H1 (cell line): ENCODE results near the gene INTS2. TPM values are rescaled to one million over a fixed set of nuclear protein-coding genes. Genes with fewer than 3 reads are reported as not detected.

ENCODE experiments used
- CTCF ChIA-PET: fragments of 300-600 bp; sonication (Branson Sonifier 250); formaldehyde crosslinking; loops from one replicate; lab custom pipeline; 2021; ENCODE audit not compliant: partially characterized antibody; lab: Charles Lee
- POLR2A ChIA-PET: fragments of 300-600 bp; sonication (Branson Sonifier 250); formaldehyde crosslinking; loops from one replicate; lab custom pipeline; 2021; ENCODE audit warnings: inconsistent platforms; ENCODE audit not compliant: partially characterized antibody; lab: Charles Lee
- DNase-seq, 2 experiments: peaks; one replicate each; pipeline versions ENCODE4 v3.0.0 to v3.0.0-alpha.2; 2010 to 2022; ENCODE audit warnings: low spot score in 2 of 2, low read depth in 1 of 2, mixed read lengths in 1 of 2
- FAIRE-seq: peaks from 2 replicates; lab custom pipeline; 2011; peaks lifted over from hg19 to GRCh38; lab: Jason Lieb, UNC
- H2AFZ ChIP-seq: 2 replicates; pipeline ENCODE4 v1.8.1; 2012; ENCODE audit warnings: low read length, inconsistent platforms
- H2AK5ac ChIP-seq: 2 replicates; pipeline ENCODE4 v1.6.1; 2013; ENCODE audit warnings: low read depth, low read length
- H2BK120ac ChIP-seq: replicated peaks from 2 replicates; pipeline ENCODE3; 2013; ENCODE audit warnings: low read depth, low read length, inconsistent platforms
- H2BK12ac ChIP-seq: 2 replicates; pipeline ENCODE4 v1.6.1; 2013; ENCODE audit warnings: low read depth, low read length
- H2BK15ac ChIP-seq: 2 replicates; pipeline ENCODE4 v1.6.1; 2013; ENCODE audit warnings: low read length
- H2BK20ac ChIP-seq: 2 replicates; pipeline ENCODE4 v1.6.1; 2013; ENCODE audit warnings: low read length
- H2BK5ac ChIP-seq: 2 replicates; pipeline ENCODE4 v1.6.1; 2013; ENCODE audit warnings: low read depth, low read length
- H3K14ac ChIP-seq: 2 replicates; pipeline ENCODE4 v1.6.1; 2013; ENCODE audit warnings: inconsistent platforms; ENCODE audit not compliant: insufficient read length
- H3K18ac ChIP-seq: 2 replicates; pipeline ENCODE4 v1.6.1; 2013; ENCODE audit warnings: low read length; ENCODE audit errors: extremely low read depth
- H3K23ac ChIP-seq: 2 replicates; pipeline ENCODE4 v1.6.1; 2013; ENCODE audit warnings: inconsistent platforms; ENCODE audit not compliant: insufficient read length
- H3K23me2 ChIP-seq: 2 replicates; pipeline ENCODE4 v1.6.1; 2013; ENCODE audit warnings: low read depth, low read length
- H3K27ac ChIP-seq: 2 replicates; pipeline ENCODE4 v1.6.1; 2011; ENCODE audit warnings: low read depth, low read length, inconsistent platforms
- H3K27me3 ChIP-seq, 4 experiments: replicated peaks in 1 of 4; 1 replicate in 1 of 4; 2 replicates in 3 of 4; pipeline versions ENCODE4 v1.6.1 to v1.8.1; 2011 to 2013; ENCODE audit warnings: low read length in 3 of 4, mild to moderate bottlenecking in 3 of 4, inconsistent platforms in 2 of 4, mixed read lengths in 2 of 4, moderate library complexity in 1 of 4; ENCODE audit not compliant: control insufficient read depth in 3 of 4, insufficient read depth in 3 of 4; ENCODE audit errors: extremely low read depth in 1 of 4
- H3K36me3 ChIP-seq, 4 experiments: 2 replicates each; pipeline versions ENCODE4 v1.6.1 to v1.8.1; 2011 to 2013; ENCODE audit warnings: mild to moderate bottlenecking in 4 of 4, low read length in 3 of 4, moderate library complexity in 2 of 4, control low read depth in 1 of 4, inconsistent platforms in 1 of 4; ENCODE audit not compliant: insufficient read depth in 4 of 4, control insufficient read depth in 2 of 4
- H3K4ac ChIP-seq: replicated peaks from 2 replicates; pipeline ENCODE3; 2013; ENCODE audit warnings: low read length, low read depth, mixed read lengths, inconsistent platforms; ENCODE audit not compliant: insufficient read length
- H3K4me1 ChIP-seq, 4 experiments: replicated peaks in 1 of 4; 1 replicate in 1 of 4; 2 replicates in 3 of 4; pipeline versions ENCODE4 v1.6.1 to v1.8.1; 2011 to 2013; ENCODE audit warnings: low read length in 3 of 4, inconsistent platforms in 2 of 4, mixed read lengths in 1 of 4; ENCODE audit not compliant: insufficient read depth in 4 of 4, control insufficient read depth in 3 of 4
- H3K4me2 ChIP-seq, 2 experiments: 2 replicates each; pipeline versions ENCODE4 v1.6.1 to v1.8.1; 2011 to 2013; ENCODE audit warnings: low read depth in 2 of 2, low read length in 2 of 2, control low read depth in 1 of 2, inconsistent platforms in 1 of 2, mild to moderate bottlenecking in 1 of 2; ENCODE audit not compliant: insufficient read depth in 1 of 2
- H3K4me3 ChIP-seq, 4 experiments: fragments of 200-600, 300-600 bp in 1 of 4; sonication (generic), shearing (Covaris generic), sonication (Bioruptor Twin) in 1 of 4; 2 replicates each; pipeline versions ENCODE4 v1.5.1 to v1.8.1; 2011 to 2016; ENCODE audit warnings: low read length in 4 of 4, low read depth in 3 of 4, control low read depth in 2 of 4, inconsistent platforms in 2 of 4, mild to moderate bottlenecking in 2 of 4, mixed read lengths in 1 of 4, moderate library complexity in 1 of 4; ENCODE audit not compliant: insufficient read depth in 2 of 4; ENCODE audit errors: extremely low read depth in 1 of 4
- H3K56ac ChIP-seq: replicated peaks from 2 replicates; pipeline ENCODE3; 2013; ENCODE audit warnings: low read depth, mild to moderate bottlenecking, mixed read lengths, low read length, inconsistent platforms; ENCODE audit not compliant: insufficient read length
- H3K79me1 ChIP-seq: 2 replicates; pipeline ENCODE4 v1.6.1; 2013; ENCODE audit warnings: low read depth, low read length, control low read depth
- H3K79me2 ChIP-seq, 2 experiments: 2 replicates each; pipeline versions ENCODE4 v1.6.1 to v1.8.1; 2012 to 2013; ENCODE audit warnings: low read length in 2 of 2, mild to moderate bottlenecking in 2 of 2, inconsistent platforms in 1 of 2; ENCODE audit not compliant: insufficient read depth in 2 of 2, control insufficient read depth in 1 of 2
- H3K9ac ChIP-seq, 4 experiments: replicated peaks in 1 of 4; 1 replicate in 1 of 4; 2 replicates in 3 of 4; pipeline versions ENCODE4 v1.6.1 to v1.8.1; 2011 to 2013; ENCODE audit warnings: low read depth in 3 of 4, low read length in 3 of 4, control low read depth in 2 of 4, mild to moderate bottlenecking in 2 of 4, moderate library complexity in 2 of 4, inconsistent platforms in 1 of 4; ENCODE audit errors: extremely low read depth in 1 of 4
- H3K9me3 ChIP-seq, 2 experiments: 2 replicates each; pipeline versions ENCODE4 v1.6.1 to v1.8.1; 2012 to 2013; ENCODE audit warnings: mild to moderate bottlenecking in 2 of 2, moderate library complexity in 2 of 2, control low read depth in 1 of 2, inconsistent platforms in 1 of 2, low read depth in 1 of 2, low read length in 1 of 2, mixed read lengths in 1 of 2; ENCODE audit not compliant: insufficient read depth in 2 of 2
- H4K20me1 ChIP-seq, 2 experiments: replicated peaks in 1 of 2; 2 replicates each; pipeline versions ENCODE3 to v1.8.1; 2011 to 2013; ENCODE audit warnings: inconsistent platforms in 2 of 2, low read length in 2 of 2, mild to moderate bottlenecking in 1 of 2; ENCODE audit not compliant: insufficient read depth in 2 of 2, control insufficient read depth in 1 of 2
- H4K5ac ChIP-seq: 2 replicates; pipeline ENCODE4 v1.6.1; 2013; ENCODE audit warnings: low read length, low read depth, mixed read lengths, inconsistent platforms; ENCODE audit not compliant: insufficient read length
- H4K8ac ChIP-seq: 2 replicates; pipeline ENCODE4 v1.8.0; 2013; ENCODE audit warnings: mild to moderate bottlenecking, moderate library complexity, low read length, inconsistent platforms; ENCODE audit not compliant: insufficient read depth; ENCODE audit errors: extremely low read depth
- H4K91ac ChIP-seq: replicated peaks from 2 replicates; pipeline ENCODE3; 2013; ENCODE audit warnings: low read length, mixed read lengths, inconsistent platforms; ENCODE audit not compliant: insufficient read length
- MAFK ChIP-seq: IDR thresholded peaks from 2 replicates; pipeline ENCODE4 v1.6.1; 2012; ENCODE audit warnings: low read depth, mild to moderate bottlenecking, improper control_type of control experiment, low read length
- SP2 ChIP-seq: IDR thresholded peaks from 2 replicates; pipeline ENCODE4 v1.6.1; 2012; ENCODE audit warnings: mild to moderate bottlenecking, low read length, inconsistent platforms
- WGBS, 2 experiments: shearing (Covaris generic) in 1 of 2; methylation state at CpG; one replicate each; pipeline versions ENCODE4 v1.1.6 to v1.1.7; 2013 to 2015; ENCODE audit warnings: low lambda C conversion rate in 2 of 2, mixed read lengths in 2 of 2, inconsistent platforms in 1 of 2, low coverage in 1 of 2, missing lambda C conversion rate in 1 of 2; ENCODE audit not compliant: insufficient replicate concordance in 2 of 2, insufficient coverage in 1 of 2, insufficient read length in 1 of 2; ENCODE audit errors: extremely low coverage in 1 of 2, missing lambda C conversion rate in 1 of 2; 5-methylcytosine and 5-hydroxymethylcytosine counted together
- polyA plus RNA-seq, 7 experiments: library from polyadenylated mRNA; depleted of rRNA in 3 of 7; stranded (reverse) in 5 of 7; unstranded in 2 of 7; fragments of >200 nt in 5 of 7; fragments of 200-250 nt in 2 of 7; gene quantifications; 1 replicate in 5 of 7; 2 replicates in 1 of 7; 4 replicates in 1 of 7; pipeline versions ENCODE4 v1.2.1 to v1.2.3, GENCODE V29; 2011 to 2013; ENCODE audit warnings: missing spikeins in 2 of 7, mixed read lengths in 2 of 7
- total RNA-seq: library from RNA; stranded (reverse); fragmentation: NEBNext Ultra II Directional; extraction: Animal tissue kit (Norgen Biotek cat#: 25700); gene quantifications from 2 replicates; pipeline ENCODE4 v1.2.1, GENCODE V29; 2021

The INTS2 gene
- total and polyA plus RNA-seq, 2 of the 8 experiments (the other 6 are each of a cell fraction or from before 2014, with no cell fraction given) = 9.4 to 21.8 TPM

DNA sequence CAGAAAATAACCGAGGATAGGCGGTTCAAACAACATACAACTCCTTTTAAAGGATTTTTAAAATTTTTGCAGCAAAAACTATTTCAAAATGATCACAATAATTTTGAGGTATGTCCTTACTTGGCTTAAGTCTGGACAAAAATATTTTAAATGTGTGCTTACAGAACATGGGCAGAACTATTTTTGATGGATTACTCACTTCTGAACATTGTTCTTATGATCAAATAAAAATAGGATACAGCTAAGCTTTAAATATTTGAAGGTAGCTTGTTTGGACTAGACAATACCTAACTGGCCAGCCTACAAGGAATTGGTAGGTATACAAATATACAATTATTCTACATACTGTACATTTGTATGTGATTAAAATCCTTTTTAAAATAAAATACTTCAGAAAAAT, 14.3 kb upstream of the INTS2 start:
- Histone ChIP-seq H4K20me1 (no peaks in the 10 kb centered on the region), H2AK5ac (no peak overlapping the region), H3K27ac (no peak overlapping the region), H2BK12ac (no peak overlapping the region), H2BK15ac (no peak overlapping the region), H3K4ac (no peak overlapping the region), H3K27me3 (no peaks in the 10 kb centered on the region), H2AFZ (no peak overlapping the region), H3K4me2 (no peak overlapping the region), H2BK20ac (no peak overlapping the region), H3K56ac (no peak overlapping the region), H3K36me3 (peaks cover 3 to 40% (median 13%) of the 10 kb centered on the region in 4 experiments; a peak in 7 of 8 replicates), H3K79me2 (no peaks in the 10 kb centered on the region), H4K91ac (no peak overlapping the region), H3K23ac (no peak overlapping the region), H2BK5ac (no peak overlapping the region), H2BK120ac (no peak overlapping the region), H3K79me1 (no peaks in the 10 kb centered on the region), H3K9me3 (no peaks in the 10 kb centered on the region), H3K9ac (no peak overlapping the region), H4K5ac (no peak overlapping the region), H3K23me2 (no peaks in the 10 kb centered on the region), H3K4me1 (no peaks in the 10 kb centered on the region), H3K14ac (no peak overlapping the region), H4K8ac (no peak overlapping the region), H3K4me3 (no peak overlapping the region), H3K18ac (no peak overlapping the region)
- DNase-seq (no peak), FAIRE-seq (no peak)
- ChIA-PET CTCF (interaction anchor here (0.6 to 1.1 kb wide), 2 partner anchors 59 to 103 kb away, joined by 3 read pairs; no protein-coding TSS in a partner anchor), POLR2A (no interaction called here)
- WGBS, 2 experiments = 100% methylated on average over 2 of the region's 2 CpGs; no CpG with 5 or more reads in 1 of the 2 experiments
- no peak for TF ChIP-seq MAFK
- no peak for TF ChIP-seq SP2
